Measurements from ENCODE around the gene TIGD1.

GRCh38 chr2:232528746-232529460 lies 21.5 kb downstream of the TIGD1 start:
- TF ChIP-seq ZNF18 (CRISPR knock-in tag; IDR thresholded peaks at IDR 0.05; ENCODE audit: insufficient replicate concordance) (no peak), HDAC6 (IDR thresholded peaks at IDR 0.05; ENCODE audit: low read depth, low read length) (no peak), ZNF644 (CRISPR knock-in tag; IDR thresholded peaks at IDR 0.05; ENCODE audit: low read depth) (no peak), TSC22D2 (CRISPR knock-in tag; IDR thresholded peaks at IDR 0.05; ENCODE audit: borderline replicate concordance) (no peak), ZNF558 (CRISPR knock-in tag; IDR thresholded peaks at IDR 0.05; ENCODE audit: borderline replicate concordance) (no peak), ETS1 (CRISPR knock-in tag; IDR thresholded peaks at IDR 0.05) (no peak), ZNF274 (CRISPR knock-in tag; IDR thresholded peaks at IDR 0.05) (no peak), EEA1 (CRISPR knock-in tag; IDR thresholded peaks at IDR 0.05; ENCODE audit: borderline replicate concordance) (no peak)
